Stimulated activated CD4-positive, alpha-beta T cell treated with anti-CD3 and anti-CD28 coated beads, Interleukin-15, amount 100 ng/mL, for 1 hour (primary cell): ENCODE measurements around the gene CHD5.

Experiments used
- DNase-seq, 2 donors: peaks; one replicate each; pipeline ENCODE4 v3.0.0-alpha.2; 2020; ENCODE audit warnings: low read depth in 1 of 2, low spot score in 1 of 2

The CHD5 gene

DNA sequence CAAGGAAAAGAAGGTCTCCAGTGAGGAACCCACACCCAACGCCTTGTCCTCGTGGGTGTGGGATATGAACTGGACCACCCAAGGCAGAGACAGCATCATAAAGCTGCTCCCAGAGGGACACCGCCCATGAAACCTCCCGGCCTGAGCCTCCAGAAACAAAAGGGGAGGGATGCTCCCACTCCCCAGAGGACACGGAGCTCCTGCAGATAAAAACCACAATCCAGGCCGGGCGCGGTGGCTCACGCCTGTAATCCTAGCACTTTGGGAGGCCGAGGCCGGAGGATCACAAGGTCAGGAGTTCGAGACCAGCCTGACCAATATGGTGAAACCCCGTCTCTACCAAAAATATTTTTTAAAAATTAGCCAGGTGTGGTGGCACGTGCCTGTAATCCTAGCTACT, 66.4 kb downstream of the CHD5 start:
- no peak for DNase-seq

GRCh38 chr1:6113116-6113515, 67.0 kb downstream of the CHD5 start:
- DNase-seq: no peak

DNA sequence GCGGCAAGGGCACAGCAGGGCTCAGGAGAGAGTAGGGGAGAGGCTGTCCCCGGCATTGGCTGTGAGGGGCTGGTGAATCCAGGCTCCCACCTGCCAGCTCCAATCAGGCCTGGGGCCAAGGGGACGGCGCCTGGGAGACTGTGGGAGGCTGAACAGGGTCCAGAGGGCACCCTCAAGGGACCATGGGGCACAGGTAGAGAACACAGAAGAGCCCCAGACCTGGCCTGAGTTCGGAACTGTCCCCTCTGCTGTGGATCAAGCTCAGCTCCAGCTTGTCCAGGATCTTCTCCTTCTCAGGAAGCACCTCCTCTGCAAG, 67.5 kb downstream of the CHD5 start:
- no peak for DNase-seq

DNA sequence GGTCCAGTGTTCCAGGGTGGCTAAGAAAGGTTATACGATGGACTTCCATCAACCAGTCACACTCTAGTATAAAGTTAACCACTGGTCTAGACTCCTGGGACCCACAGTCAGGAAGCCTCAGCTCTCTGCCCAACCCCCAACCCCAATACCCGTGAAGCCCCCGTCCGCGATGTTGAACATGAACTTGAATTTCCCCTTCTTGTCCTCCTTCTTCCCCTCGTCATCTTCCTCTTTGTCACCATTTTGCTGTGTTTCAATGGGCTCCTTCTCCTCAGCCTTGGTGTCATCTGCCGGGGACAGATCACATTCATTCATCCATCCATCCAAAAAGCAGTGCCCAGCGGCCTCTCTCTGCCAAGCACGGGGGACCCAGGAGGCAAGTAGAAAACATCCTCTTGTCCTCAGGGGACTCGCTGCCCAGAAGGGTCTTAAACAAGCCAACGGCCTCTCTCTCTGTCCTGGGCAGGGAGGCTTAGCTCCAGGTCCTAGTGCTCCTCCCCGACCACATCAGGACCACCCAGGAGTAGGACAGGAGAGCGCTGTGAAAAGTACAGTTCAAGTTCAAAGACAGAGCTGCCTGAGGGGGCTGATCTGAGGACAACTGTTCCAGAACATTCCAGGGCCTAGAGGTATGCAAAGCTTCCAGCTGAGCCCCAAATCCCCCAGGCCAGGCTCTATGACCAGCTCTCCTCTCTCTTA, 68.0 kb downstream of the CHD5 start:
- DNase-seq: no peak

DNA sequence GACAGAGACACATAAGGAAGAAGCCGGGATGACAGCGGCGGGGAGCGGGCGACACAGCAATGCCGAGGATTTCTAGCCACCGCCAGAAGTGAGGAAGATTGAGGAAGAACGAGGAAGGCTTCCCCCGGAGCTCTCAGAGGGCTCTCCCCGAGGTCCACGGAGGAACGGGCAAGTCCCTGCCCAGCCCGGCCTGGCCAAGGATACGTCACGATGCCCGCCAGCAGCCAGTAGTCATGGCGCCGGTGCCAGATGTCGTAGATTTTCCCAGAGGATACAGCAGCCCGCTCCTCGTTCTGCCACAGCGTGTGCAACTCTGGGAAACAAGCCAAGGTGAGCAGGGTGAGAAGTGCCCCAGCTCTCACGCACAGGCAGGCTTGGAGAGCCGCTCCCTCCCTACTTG, 68.5 kb downstream of the CHD5 start:
- no peak for DNase-seq

- no peak for DNase-seq
Measured at GRCh38 chr1:6110326-6110725, 69.8 kb downstream of the CHD5 start.

- DNase-seq: no peak
Measured at GRCh38 chr1:6109688-6110087, 70.4 kb downstream of the CHD5 start.

GRCh38 chr1:6108937-6109614, 71.0 kb downstream of the CHD5 start:
- peak in 1 of 2 donors; percentile 17 for DNase-seq

DNA sequence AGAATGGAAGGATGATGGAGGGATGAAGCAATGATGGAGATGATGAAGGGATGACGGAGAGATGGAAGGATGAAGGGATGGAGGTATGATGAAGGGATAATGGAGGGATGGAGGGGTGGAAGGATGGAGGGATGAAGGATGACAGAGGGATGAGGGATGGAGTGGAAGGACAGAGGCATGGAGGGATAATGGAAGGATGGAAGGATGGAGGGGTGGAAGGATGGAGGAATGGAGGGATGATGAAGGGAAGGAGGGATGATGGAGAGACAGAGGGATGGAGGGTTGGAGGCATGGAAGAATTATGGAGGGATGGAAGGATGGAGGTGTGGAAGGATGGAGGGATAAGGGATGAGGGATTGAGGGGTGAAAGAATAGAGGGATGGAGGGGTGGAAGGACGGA, 71.6 kb downstream of the CHD5 start:
- DNase-seq: no peak

DNA sequence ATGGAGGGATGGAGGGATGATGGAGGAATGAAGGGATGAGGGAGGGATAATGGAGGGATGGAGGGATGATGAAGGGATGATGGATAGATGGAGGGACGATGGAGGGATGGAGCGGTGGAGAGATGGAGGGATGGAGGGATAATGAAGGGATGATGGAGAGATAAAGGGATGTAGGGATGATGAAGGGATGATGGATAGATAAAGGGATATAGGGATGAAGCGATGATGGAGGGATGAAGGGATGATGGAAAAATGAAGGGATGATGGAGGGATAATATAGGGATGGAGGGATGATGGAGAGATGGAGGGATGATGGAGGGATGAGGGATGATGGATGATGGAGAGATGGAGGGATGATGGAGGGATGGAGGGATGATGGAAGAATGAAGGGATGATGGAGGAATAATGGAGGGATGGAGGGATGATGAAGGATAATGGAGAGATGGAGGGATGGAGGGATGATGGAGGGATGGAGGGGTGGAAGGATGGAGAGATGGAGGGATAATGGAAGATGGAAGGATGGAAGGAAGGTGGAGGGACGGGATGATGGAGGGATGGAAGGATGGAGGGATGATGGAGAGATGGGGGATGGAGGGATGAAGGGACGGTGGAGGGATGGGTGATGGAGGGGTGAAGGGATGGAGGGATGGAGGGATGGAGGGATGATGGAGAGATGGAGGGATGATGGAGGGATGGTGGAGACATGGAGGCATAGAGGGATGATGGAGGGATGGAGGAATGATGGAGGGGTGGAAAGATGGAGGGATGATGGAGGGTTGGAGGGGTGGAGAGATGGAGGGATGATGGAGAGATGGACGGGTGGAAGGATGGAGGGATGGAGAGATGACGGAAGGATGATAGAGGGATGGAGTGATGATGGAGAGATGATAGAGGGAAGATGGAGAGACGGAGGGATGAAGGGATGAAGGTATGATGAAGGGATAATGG, 72.4 kb downstream of the CHD5 start:
- DNase-seq: no peak

- DNase-seq: no peak
Measured at GRCh38 chr1:6106977-6107376, 73.1 kb downstream of the CHD5 start.

- DNase-seq: no peak
Measured at GRCh38 chr1:6106321-6106731, 73.8 kb downstream of the CHD5 start.

DNA sequence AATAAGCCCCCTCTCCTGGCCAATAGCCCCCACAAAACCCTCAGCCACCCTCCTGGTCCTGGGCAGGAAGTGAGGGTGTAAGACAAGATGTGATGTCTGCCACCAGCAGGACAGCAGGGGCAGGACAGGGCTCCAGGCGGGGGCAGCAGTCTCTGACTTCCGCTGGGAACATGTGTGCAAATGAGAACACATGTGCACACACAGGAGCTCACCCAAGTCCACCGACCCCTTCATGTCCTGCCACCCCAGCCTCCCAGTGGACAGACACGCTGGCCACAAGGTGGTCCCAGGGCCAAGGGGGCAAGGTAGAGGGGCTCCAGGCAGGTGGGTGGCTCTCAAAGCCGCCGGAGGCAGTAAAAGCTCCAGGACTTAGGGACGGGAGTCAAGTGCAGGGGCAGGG, 74.4 kb downstream of the CHD5 start:
- no peak for DNase-seq

DNA sequence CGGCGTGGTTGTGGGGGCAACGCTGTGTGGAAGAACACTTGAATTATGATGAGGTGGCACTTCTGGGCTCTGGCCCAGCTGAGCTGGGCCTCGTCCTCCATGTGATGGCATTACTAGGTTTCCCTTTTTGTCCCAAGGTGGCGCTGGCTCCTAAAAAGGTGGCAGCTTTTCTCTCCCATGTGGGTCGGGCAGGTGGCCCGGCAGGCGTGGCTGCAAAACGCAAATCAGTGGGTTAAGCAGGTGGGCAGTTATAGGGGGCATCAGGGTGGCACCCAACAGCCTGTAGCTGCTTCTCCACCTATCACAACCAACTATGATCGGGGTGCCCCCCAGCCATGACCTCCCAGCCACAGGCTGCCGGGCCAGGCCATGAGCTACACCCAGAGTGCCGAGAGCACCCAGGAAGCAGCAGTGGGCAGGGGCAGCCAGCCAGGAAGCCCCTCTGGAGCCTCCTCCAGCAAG, 74.9 kb downstream of the CHD5 start:
- no peak for DNase-seq

- DNase-seq: no peak
Measured at GRCh38 chr1:6104631-6105030, 75.5 kb downstream of the CHD5 start.

DNA sequence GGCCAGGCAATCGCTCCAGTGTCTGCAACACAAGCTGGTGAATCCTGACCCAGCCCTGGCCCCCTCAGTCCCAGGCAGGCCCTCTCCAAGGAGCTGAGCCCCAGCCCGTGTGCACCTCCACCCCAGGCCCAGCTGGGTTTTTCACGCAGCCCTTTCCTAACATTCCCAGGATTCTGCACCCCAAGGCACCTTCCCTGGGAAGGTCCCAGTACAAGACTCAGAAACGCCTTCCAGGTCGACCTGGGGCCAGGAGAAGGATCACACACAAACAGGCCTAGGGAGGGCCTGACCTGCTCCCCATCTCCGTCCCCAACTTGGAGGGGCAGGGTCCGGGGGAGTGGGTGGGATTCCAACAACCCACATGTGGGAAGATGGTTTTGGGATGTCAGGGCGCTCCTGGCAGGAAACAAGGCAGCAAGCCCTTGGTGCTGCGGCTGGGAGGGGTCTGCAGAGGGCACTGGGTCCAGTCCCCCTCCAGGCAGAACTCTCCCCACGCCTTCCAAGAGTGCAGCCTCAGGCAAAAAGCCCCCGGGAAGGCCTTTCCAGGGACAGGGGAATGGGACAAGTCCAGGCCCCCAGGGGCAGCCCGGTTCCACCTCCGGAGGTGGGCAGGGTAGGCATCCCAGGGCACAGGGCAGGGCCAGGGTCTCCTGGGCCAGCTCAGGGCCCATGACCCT, 76.1 kb downstream of the CHD5 start:
- no peak for DNase-seq

GRCh38 chr1:6103111-6103853, 76.8 kb downstream of the CHD5 start:
- DNase-seq: no peak

DNA sequence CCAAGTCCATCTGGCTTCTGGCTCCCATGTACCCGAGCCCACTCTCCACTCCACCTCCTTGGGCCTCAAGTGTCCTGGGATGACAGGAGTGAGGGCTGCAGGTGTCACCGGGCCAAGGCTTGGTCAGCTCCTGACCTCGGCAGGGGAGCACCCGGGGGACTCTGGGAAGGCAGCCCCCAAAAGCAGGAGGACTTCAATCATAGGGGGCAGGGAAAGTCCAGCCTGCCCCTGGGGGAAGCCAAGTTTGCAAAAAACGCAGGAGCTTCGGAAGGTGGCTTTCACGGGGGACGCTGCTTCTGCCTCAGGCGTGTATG, 77.6 kb downstream of the CHD5 start:
- DNase-seq: no peak

GRCh38 chr1:6101826-6102531, 78.1 kb downstream of the CHD5 start:
- DNase-seq: no peak
